Non-pigmented ciliary epithelial cell (primary cell): Measurements from ENCODE around the gene P4HA1.

ENCODE experiments used
- DNase-seq: peaks from one replicate; pipeline ENCODE4 v3.0.0-alpha.2; 2010; ENCODE audit warnings: low read depth

The P4HA1 gene

GRCh38 chr10:72979709-72980108 lies 117.0 kb downstream of the P4HA1 start:
- no peak for DNase-seq

DNA sequence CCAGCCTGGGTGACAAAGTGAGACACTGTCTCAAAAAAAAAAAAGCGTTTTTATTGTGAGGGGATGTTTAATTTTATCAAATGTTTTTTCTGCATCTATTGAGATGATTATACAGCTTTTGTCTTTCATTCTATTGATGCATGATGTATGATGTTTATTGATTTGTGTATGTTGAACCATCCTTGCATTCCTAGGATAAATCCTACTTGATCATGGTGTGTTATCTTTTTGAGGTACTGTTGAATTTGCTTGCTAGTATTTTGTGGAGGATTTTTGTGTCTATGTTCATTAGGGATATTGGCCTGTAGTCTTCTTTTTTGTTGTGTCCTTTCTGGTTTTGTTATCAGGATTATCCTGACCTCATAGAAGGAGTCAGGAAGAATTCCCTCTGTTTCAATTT lies 119.8 kb downstream of the P4HA1 start:
- no peak for DNase-seq
